Endothelial cell of umbilical vein (primary cell): ENCODE results near the gene ABLIM1.

Source experiments
- EZH2 ChIP-seq: IDR thresholded peaks from 2 replicates; pipeline ENCODE4 v1.6.1; 2012; ENCODE audit warnings: borderline replicate concordance, low read depth, mild to moderate bottlenecking, moderate library complexity, low read length, inconsistent platforms; ENCODE audit not compliant: severe bottlenecking
- MYC ChIP-seq: IDR thresholded peaks from one replicate; pipeline ENCODE4 v1.6.1; 2011; ENCODE audit warnings: mild to moderate bottlenecking, low read depth, low read length
- POLR2A ChIP-seq: IDR thresholded peaks from 2 replicates; pipeline ENCODE4 v1.6.1; 2012; ENCODE audit warnings: low read depth, mild to moderate bottlenecking, control low read depth, low read length
- POLR2AphosphoS5 ChIP-seq: IDR thresholded peaks from 2 replicates; pipeline ENCODE4 v1.6.1; 2012; ENCODE audit warnings: low read depth, mild to moderate bottlenecking, control low read depth, low read length, moderate library complexity; ENCODE audit not compliant: insufficient read depth
- TF ChIP-seq, protein P1 (sequence below), 2 donors: IDR thresholded peaks; 1 replicate in 1 of 2; 2 replicates in 1 of 2; pipeline ENCODE4 v1.5.1; 2011; ENCODE audit warnings: low read length in 2 of 2, mild to moderate bottlenecking in 2 of 2, moderate library complexity in 2 of 2, control low read depth in 1 of 2, inconsistent platforms in 1 of 2, low read depth in 1 of 2; ENCODE audit not compliant: insufficient read depth in 1 of 2; ENCODE audit errors: extremely low read depth in 1 of 2

DNA sequence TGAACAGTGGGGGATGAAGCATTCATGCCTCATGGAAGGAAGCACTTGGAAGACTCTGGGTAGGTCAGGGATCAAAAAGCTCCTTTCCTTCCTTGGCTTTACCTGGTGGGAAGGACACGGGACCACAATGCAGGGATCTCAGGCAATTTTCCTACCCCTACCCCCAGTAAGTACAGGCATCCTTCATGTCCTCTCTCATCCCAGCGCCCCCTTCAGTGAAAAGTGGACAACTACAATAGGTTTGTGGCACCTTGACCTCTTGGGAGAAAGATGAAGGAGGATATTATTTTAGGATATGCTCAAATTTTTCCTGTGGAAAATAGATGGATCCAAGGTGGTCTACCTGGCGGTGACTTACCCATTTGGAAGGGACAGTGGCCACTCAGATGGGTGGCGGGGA is 270.3 kb downstream of the ABLIM1 start:
- TF ChIP-seq, protein P1, sequence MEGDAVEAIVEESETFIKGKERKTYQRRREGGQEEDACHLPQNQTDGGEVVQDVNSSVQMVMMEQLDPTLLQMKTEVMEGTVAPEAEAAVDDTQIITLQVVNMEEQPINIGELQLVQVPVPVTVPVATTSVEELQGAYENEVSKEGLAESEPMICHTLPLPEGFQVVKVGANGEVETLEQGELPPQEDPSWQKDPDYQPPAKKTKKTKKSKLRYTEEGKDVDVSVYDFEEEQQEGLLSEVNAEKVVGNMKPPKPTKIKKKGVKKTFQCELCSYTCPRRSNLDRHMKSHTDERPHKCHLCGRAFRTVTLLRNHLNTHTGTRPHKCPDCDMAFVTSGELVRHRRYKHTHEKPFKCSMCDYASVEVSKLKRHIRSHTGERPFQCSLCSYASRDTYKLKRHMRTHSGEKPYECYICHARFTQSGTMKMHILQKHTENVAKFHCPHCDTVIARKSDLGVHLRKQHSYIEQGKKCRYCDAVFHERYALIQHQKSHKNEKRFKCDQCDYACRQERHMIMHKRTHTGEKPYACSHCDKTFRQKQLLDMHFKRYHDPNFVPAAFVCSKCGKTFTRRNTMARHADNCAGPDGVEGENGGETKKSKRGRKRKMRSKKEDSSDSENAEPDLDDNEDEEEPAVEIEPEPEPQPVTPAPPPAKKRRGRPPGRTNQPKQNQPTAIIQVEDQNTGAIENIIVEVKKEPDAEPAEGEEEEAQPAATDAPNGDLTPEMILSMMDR (IDR thresholded peaks at IDR 0.05; ENCODE audit: extremely low read depth in 1 of 2, insufficient read depth in 1 of 2, low read depth in 1 of 2, low read length in 2 of 2): no peak
- TF ChIP-seq POLR2AphosphoS5 (no peak), POLR2A (no peak), EZH2 (no peak), MYC (no peak)
